RPMI7951 (cell line): Measurements from ENCODE around the gene TNFRSF12A. TPM values are rescaled to one million over a fixed set of nuclear protein-coding genes. Genes with fewer than 3 reads are reported as not detected.

Source experiments
- DNase-seq: peaks from one replicate; pipeline ENCODE4 v3.0.0-alpha.2; 2012; ENCODE audit warnings: low read depth
- total RNA-seq: library from RNA; depleted of rRNA; stranded (reverse); fragments of >200 nt; shearing (Covaris generic); gene quantifications from 2 replicates; pipeline ENCODE4 v1.2.3, GENCODE V29; 2014

The TNFRSF12A gene
- total RNA-seq, 1 experiment from 2014 or later, result 184 TPM

DNA sequence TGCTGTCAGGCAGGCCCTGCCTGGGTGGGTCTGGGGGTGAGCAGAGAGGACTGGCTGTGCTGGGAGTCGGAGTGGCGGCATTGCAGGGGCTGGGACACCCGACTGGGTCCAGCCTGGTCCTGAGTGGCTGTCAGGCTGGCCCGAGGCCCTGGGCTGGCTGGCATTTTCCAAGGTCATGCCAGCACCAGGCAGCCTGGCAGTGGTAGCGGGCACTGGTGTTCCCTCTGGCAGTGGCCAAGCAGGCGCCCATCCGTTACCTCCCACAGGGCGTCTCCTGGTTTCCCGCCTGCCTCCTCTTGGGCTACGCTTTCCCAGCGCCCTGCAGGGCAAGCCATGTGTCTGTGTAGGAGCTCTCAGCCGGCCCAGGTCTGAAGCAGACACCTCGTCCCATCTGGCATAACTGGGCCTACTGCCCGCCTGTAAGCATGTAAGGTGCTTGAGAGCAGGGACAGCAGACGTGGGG, 34.2 kb upstream of the TNFRSF12A start:
- no peak for DNase-seq

- DNase-seq, result no peak
Measured at GRCh38 chr16:2986623-2987188, 33.5 kb upstream of the TNFRSF12A start.

GRCh38 chr16:2987286-2987685, 32.9 kb upstream of the TNFRSF12A start:
- DNase-seq, result no peak

- DNase-seq, result no peak
Measured at GRCh38 chr16:2987833-2988232, 32.3 kb upstream of the TNFRSF12A start.

DNA sequence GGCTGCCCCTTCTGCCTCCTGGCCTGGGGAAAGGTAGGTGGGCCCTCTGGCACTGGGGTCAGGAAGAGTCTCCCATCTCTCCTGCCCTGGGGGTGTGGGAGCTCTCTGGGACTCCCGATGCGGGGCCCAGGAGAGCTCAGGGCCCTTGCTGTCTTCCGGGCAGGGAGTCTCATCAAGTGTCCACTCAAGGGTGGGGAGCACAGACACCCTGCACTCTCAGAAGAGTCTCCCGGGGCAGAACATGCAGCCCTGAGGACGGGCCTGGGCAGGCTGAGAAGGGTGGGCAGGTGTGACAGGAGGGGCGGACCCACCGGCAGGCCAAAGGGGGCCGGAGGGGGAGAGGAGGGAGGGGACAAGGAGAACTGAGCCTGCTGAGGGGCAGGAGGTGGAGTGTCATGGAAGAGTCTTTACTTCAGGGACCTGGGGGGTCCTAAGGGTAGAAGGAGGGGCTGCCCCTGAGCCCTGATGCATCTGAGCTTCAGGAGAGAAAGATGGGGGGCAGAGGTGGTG, 31.5 kb upstream of the TNFRSF12A start:
- no peak for DNase-seq

GRCh38 chr16:2990891-2991290, 29.3 kb upstream of the TNFRSF12A start:
- no peak for DNase-seq

DNA sequence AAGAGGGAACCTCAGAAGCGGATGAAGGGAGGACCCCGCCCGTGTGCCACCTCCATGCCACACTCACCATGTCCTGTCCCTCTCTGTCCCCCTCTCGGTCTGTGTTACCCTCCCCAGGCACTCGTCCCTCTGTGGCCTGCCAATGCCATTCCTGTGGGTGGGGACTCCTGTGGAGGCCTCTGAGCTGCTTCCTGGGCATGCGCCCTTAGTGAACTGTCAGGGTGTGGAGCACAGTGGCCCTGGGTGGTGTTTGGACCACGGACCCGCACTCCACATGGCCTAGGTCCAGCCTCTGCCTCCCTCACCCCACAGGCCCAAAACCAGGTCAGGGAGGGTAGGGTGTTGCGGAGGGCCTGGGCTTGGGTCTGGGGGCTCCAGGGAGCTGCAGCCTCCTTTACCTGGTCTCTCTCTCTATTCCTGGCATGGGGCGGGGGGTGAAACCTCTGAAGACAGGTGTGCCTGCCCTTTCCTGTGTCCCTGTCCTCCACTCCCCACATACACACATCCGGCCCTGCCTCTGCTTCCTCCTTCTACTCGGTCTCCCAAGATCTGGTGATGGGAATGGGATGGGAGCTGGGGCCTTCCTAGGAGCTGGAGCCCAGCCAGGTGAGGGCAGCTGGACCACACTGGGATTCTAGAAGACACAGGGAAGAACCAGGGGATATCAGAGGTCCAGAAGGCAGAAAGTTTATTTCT, 28.5 kb upstream of the TNFRSF12A start:
- no peak for DNase-seq

DNA sequence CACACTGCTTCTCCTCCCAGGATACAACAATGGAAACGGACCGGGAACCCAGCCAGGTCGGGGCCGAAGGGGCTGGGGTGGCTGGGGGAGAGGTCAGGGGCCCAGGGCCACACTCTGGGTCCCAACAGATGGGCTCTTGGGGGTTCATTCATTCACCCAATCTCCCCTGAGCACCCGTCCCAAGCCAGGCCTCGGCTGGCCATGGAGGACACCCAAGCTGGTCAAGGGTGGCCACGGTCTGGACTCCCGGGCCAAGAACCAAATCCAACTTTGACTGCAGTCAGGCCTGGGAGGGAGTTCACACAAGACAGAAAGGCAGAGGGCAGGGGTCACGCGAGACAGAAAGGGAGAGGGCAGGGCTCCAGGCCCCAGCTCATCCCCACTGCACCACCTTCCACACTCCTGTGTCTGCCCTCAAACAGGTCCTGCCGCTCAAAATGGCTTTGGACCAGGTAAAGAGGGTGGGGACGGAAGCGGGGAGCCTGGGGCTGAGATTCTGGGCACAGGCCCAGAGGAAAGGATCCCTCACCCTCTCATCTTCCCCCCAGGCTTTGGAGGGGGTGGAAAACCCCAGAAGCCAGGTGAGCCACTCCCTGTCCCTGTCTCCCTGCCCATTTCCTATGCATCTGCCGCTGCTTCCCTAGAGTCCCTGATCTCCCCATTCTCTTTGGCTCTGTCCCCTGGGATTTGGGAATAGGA, 27.6 kb upstream of the TNFRSF12A start:
- DNase-seq, result no peak

GRCh38 chr16:2996298-2996697, 23.9 kb upstream of the TNFRSF12A start:
- no peak for DNase-seq

GRCh38 chr16:2999929-3000328, 20.2 kb upstream of the TNFRSF12A start:
- no peak for DNase-seq

DNA sequence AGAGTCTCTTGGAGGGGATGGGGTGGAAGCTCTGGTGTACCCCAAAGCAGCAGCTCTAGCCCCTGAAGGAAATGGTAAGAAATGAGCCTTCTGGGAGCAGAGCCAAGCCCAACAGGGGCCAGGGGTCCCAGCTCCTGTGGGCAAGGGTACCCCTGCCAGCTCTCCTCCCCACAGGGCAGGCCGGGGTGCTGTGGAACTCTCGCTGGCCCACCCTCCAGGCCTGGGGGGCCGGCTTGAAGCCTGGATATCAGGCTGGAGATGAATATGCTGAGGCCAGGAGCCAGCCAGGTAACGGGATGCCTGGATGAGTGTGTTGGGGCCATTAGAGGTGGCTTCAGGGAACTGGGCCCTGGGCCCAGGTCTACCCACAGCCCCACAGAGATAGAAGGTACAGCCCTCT, 19.6 kb upstream of the TNFRSF12A start:
- no peak for DNase-seq

DNA sequence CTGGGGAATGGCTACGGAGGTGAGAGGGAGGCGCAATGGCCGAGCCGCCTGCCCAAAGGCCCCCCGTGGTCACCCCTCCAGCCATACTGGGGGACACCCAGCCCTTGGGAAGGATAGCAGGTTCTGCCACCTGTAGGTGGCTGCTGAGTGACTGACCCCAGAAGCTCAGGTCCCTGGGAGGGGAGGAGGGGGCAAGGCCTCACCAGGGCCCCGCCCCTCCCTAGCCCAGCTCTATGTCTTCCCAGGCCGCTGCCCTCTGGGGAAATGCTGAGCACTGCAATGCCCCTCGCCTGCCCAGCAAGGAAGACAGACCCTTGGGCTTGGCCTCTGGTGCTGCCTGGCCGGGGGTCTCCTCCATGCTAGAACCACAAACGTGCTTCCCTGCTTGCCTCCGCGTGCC, 18.9 kb upstream of the TNFRSF12A start:
- DNase-seq, result no peak

DNA sequence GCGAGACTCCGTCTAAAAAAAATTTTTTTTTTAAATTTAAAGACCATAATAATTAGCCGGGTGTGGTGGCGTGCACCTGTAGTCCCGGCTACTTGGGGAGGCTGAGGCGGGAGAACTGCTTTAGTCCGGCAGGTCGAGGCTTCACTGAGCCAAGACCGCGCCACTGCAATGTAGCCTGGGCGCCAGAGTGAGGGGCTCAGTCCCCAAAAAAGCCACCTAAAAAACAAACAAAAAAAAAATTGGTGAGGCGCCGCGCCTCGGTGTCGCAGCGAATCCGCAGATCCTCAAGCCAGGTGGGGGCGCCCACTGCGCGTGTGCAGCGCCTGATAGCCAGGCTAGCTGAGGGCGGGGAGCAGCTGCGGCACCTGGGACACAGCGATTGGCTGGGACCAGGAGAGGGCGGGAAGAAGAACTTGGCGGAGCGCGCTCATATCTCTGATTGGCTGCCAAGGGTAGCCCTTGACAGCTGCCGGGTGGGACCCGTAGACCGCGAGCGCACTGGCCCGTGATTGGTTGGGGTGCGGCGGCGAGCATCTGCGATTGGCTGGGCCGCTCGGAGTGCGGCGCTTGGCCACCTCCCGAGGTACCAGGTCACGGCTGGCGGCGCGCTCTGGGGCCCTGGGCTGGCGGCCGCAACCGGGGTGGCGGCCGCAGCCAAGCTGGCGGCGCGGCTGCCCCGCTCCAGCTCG, 16.4 kb upstream of the TNFRSF12A start:
- DNase-seq, result peak; percentile 97

- DNase-seq, result no peak
Measured at GRCh38 chr16:3004319-3004718, 15.8 kb upstream of the TNFRSF12A start.

GRCh38 chr16:3004781-3005284, 15.3 kb upstream of the TNFRSF12A start:
- no peak for DNase-seq

DNA sequence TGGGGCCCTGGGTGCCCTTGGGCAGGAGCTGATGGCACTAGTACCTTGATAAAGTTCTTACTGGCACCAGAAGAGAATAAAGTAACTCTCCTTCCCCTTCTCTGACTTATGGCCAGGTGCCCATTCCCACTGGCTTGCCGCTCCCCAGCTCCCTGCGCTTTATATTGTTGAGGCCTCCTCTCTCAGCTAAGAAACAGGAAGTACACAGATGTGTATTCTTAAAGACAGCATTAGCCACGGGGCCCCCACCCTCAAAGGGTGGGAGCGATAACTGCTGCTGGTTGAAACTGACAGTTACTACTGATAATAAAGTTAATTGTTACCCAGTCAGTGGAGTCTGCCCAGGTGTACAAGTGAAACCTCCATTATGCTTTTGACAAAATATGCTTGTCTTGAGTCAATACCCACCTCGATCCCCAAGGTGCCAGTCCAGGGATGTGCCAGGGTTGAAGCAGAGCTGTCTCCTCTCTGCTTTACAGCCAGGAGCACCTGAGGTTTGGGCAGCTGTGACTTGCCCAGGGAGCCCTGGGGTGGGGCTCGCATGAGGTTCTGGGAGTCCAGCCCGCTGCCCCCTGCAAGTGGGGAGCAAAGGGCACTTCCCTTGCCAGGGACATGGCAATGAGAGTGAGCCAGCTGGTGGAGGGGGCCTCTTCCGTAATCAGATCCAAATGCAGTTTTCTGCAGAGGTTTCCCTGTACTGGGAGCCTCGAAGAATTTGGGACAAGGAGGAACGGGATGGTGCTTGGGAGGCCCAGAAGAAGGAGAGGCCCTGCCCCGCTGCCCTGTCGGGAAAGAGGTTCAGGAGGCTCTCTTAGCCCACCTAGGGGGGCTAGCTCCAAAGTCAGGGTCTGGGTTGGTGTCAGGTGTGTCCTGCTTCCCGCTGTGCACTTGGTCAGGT, 12.9 kb upstream of the TNFRSF12A start:
- no peak for DNase-seq

DNA sequence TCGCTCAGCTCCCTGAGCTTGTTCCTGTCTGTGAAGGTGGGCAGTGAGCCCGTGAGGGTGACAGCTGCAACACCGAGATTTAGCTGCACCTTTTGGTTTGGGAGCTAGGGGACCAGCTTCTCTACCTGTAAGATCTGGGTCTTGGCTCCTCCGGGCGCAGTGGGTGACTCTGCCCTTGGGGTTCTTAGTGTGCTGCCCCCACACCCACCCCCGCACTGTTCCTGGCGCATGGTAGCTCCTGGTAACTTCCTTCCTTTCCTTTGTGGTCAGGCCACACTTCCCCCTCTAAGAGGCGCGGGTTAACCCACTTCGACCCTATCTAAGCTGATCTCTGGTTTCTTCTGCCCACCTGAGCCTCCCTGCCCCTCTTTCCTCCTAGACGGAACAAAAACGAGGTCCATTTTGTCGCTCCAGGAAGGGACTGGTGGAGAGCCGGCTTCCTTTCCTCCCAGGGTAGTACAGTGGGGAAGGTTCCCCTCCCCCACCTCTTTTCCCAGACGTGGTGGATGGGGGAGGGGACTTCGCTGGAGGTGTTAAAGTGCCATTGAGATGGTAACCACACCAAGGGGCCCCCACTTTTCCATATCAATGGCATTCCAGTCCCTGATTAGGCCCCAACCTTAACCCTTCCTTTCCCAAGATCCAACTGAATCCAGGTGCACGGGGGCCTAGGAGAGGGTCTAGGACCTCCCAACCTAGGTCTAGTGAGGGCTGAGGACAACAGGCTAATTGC, 12.0 kb upstream of the TNFRSF12A start:
- no peak for DNase-seq

GRCh38 chr16:3008690-3009037, 11.5 kb upstream of the TNFRSF12A start:
- DNase-seq, result no peak

DNA sequence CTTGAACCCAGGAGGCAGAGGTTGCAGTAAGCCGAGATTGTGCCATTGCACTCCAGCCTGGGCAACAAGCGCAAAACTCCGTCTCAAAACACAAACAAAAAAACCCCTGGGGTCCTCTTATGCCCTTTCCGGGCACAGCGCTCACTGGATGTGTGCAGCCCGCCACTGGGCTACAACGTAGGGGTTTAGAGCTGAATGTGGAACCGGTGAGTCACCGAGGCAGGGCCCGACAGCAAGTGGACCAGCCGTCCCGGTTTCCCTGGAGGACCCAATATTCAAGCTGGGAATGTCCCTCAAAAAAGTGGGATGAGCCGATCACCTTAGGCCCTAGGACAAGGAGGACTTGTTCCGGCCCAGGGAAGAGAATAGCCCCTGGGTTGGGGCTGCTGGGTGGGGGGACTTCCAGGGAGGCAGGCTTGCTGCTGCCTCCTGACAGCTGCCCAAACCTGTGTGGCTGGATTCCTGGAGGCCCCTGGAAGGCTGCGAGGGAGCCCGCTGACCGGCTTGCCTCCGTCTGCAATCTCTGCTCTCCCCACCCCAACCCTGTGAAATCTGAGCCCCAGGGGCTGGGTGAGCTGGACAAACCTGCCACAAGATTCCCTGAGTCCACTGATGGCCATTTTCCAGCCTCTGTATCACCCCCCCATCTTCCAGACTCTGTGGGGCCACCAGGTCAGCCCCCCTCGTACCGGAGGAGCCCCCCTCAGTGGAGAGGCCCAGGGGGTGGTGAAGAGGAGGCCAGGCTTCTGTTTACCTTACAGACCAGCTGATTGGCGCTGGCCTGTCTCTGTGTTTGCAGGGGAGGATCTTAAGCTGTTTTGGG, 10.4 kb upstream of the TNFRSF12A start:
- DNase-seq, result no peak

DNA sequence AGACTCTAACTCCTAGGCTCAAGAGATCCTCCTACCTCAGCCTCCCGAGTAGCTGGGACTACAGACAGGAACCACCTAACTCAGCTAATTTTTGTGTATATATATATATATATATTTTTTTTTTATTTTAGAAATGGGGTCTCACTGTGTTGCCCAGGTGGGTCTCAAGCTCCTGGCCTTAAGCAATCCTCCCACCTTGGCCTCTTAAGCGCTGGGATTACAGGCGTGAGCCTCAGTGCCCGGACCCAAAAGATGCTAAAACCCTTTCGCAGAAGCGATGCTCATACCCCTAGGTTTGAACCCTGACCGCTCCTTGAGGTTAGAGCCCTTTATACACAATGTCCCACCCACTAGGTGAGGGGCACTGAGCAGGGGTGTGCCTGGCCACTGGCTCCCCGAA, 9.7 kb upstream of the TNFRSF12A start:
- no peak for DNase-seq
